NT2/D1 (cell line): ENCODE results near the gene HSDL1.

Source experiments
- SUZ12 ChIP-seq: IDR thresholded peaks from 2 replicates; pipeline ENCODE4 v1.6.1; 2011; ENCODE audit not compliant: insufficient read length, insufficient read depth; ENCODE audit errors: extremely low read depth
- YY1 ChIP-seq: IDR thresholded peaks from 2 replicates; pipeline ENCODE4 v1.6.1; 2011; ENCODE audit not compliant: insufficient read length, insufficient read depth
- ZNF274 ChIP-seq: IDR thresholded peaks from 2 replicates; pipeline ENCODE4 v1.6.1; 2011; ENCODE audit warnings: mild to moderate bottlenecking, low read depth, low read length

GRCh38 chr16:84169765-84170310, 24.9 kb upstream of the HSDL1 start:
- TF ChIP-seq SUZ12 = no peak
- TF ChIP-seq ZNF274 = no peak
- TF ChIP-seq YY1 = no peak
